MV-4-11 (cell line): Measurements from ENCODE around the gene ABHD13.
"Not testable (repeated sequence)": the region's sequence is repeated elsewhere in the genome, so short reads cannot be mapped to it uniquely, and the experiment has no call there.

Experiments
- DNase-seq: peaks from one replicate; lab custom pipeline; 2025; lab: John Stamatoyannopoulos, UW

Gene ABHD13

GRCh38 chr13:108223687-108224503 lies 5.7 kb downstream of the ABHD13 start:
- no peak for DNase-seq

- peak; percentile 31 for DNase-seq
Observed at GRCh38 chr13:108225440-108225839, 7.2 kb downstream of the ABHD13 start.

GRCh38 chr13:108226184-108226583 lies 8.0 kb downstream of the ABHD13 start:
- no peak for DNase-seq

DNA sequence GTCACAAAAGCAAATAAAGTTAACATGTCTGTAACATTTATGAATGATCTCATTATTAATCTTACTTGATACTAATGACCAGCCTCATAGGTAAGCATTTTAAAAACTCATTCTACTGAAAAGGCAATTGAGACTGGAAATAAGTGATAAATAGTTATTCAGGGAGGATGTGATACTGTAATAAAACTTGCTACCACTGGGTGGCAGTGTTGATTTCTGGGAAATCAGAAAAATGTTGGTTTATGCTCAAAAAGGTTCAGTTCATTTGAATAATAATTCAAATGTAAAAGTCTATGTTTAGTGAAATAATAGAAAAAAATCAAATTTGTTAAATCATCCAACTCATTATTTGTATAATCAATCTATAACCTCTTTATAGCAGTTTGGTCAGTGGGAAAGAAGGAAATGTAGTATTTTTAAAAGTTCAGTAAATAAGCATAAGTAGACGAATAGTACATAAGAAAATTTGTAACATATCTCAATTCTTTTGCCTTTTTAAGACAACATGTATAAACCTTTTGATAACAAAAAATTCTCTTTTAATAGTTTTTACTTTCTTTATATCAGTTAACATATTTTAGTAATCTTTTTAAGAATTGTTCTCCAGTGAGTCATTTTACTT lies 9.6 kb downstream of the ABHD13 start:
- DNase-seq: peak; percentile 37

GRCh38 chr13:108230377-108230776 lies 12.2 kb downstream of the ABHD13 start:
- no peak for DNase-seq

GRCh38 chr13:108249150-108249549 lies 31.0 kb downstream of the ABHD13 start:
- DNase-seq: no peak

GRCh38 chr13:108257248-108257647 lies 39.1 kb downstream of the ABHD13 start:
- DNase-seq: no peak

DNA sequence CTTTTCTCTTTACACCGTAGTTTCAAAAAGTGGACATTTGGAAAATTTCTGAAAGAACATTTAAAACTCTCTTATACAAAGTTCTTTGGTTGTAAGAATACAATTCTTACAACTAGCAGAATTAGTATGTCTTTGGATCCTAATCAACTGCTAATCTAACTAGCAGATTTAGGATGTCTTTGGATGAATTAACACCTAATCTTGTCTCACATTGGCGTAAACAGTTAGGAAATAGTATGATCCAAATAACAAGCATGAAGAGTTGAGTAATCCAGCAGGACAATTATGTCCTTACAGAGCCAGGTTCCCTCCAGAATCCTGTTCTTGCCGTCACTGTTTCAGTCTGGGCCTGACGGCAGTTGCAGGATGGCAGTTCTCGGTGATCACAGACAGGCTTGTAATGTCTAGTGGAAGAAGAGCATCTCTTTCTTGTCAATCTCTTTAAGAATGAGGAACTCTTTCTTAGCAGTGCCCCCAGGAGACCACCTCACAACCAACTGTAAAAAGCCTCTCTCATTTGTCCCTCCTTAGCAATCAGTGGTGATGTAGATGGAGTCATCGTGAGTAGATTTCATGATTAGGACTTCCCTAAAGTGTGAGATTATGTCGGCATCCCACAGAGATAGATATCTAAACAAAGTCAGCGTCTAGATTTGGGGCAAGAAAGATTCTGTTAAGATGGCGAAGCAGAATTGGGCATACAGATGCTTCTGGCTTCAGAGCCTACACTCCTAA lies 45.6 kb downstream of the ABHD13 start:
- DNase-seq: no peak

DNA sequence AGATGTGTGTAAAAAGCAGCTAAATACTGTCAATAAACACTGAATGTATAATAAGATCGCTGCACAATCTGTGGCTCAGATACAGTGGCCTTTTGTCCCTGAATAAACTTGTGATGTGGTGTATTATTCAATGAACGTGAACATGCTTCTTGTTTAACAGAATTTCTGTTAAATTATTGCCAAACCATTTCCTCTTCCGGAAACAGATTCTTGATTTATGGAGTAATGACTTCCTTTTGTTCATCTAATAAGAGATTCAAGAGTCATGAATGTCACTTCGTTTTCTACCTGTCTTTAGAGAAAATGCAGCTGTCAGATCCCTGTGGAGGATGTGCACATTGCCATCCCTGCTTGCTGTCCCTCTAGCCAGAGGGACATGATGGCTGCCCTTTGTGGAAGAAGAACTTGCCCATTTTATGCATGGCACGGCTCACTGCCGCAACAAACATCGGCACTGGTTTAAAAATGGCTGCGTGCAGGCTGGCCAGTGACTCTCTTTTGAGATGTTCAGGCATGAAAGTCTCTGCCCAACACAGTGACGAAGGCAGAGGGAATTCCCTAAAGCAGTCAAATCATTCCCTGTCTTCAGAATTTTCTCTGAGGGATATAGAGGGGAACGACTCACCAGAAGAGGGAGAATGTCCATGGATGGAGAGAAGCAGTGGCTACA lies 48.3 kb downstream of the ABHD13 start:
- DNase-seq: peak; percentile 78

DNA sequence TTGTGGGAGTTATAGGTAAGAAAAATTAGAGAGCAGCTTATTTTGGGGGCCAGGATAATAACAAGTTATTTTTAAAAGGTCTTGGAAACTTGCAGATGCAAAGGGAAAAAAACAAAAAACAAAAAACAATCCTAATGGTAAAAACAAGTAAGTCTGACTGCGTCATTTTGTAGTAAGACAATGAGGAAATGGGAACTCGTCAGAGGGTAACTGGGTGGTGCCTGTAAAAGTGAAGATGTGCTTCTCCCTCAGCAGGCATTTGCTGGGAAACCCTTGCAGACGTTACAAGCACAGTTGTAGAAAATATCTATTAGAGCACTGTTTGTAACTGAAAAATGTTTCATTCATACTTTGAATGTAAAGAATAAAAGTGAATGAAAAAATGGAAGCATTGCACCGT lies 49.2 kb downstream of the ABHD13 start:
- DNase-seq: peak; percentile 64

DNA sequence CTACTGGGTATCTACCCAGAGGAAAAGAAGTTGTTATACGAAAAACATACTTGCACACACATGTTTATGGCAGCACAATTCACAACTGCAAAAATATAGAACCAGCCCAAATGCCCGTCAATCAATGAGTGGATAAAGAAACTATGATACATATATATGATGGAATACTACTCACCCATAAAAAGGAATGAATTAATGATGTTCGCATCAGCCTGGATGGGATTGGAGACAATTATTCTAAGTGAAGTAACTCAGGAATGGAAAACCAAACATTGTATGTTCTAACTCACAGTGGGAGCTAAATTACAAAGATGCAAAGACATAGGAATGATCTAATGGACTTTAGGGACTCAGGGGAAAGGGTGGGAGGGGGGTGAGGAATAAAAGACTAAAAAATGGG lies 49.7 kb downstream of the ABHD13 start:
- DNase-seq: not testable (repeated sequence)

GRCh38 chr13:108268466-108269112 lies 50.4 kb downstream of the ABHD13 start:
- peak; percentile 28 for DNase-seq

GRCh38 chr13:108269601-108270328 lies 51.6 kb downstream of the ABHD13 start, which contains the start of gene TNFSF13B:
Gene TNFSF13B (plus strand): TSS chr13:108269718. CDS start chr13:108269896, 178 bp downstream.
- peak; percentile 98 for DNase-seq

DNA sequence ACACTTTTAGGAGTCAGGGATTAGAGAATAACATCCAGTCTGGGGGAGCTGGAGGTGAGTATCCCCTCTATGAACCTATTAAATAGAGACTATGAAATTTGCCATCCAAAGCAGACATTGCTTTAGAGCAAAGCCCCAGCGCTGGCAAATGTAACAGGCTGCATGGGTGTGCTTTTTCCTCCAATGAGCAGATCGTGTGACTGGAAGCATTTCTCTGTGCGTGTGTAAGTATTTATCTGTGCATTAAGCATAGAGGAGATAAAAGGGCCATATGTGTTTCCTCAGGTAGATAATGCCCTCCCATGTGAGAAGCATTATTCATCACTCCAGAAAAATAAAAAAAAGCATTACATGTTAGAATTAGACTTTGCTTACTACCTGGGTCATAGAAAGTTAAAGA lies 52.2 kb downstream of the ABHD13 start:
- no peak for DNase-seq

DNA sequence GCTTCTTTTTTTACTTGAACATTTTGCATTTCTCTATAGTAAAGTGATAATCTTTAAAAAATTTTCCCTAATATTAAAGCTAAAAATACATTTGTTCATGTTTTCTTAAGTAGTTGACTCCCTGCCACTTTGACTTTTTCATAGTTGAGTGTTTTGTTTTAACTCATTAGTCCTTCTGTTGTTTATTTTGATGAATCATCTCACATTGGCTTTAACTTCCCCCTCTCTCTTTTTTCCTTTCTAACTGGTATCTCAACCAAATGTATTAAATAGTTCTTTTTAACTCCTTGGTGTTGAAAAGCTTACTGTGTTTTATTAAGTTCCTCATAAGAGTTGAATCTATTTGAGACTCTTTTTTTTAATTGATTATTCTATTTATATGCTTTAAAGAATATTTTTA lies 54.1 kb downstream of the ABHD13 start:
- peak; percentile 33 for DNase-seq

GRCh38 chr13:108273429-108274118 lies 55.4 kb downstream of the ABHD13 start:
- no peak for DNase-seq

GRCh38 chr13:108274718-108275117 lies 56.5 kb downstream of the ABHD13 start:
- DNase-seq: no peak

DNA sequence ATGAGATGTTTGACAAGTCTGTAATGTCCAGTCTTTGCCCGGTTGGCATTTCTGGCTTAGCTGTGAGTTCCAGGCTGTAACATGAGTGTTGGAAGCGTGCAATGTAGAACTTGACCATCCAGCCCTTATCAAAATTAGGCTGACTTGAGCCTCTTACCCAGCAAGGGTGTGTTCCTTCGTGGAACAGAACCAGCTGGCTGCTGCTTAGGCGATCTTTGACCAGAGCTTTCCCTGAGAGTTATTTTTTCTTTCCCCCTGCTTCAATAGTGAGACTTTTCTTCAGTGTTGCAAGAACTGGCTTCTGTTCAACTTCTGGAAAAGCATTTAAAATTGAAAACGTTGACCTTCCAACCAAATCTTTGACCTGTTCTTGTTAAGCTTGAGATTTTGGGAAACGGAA lies 57.9 kb downstream of the ABHD13 start:
- no peak for DNase-seq

DNA sequence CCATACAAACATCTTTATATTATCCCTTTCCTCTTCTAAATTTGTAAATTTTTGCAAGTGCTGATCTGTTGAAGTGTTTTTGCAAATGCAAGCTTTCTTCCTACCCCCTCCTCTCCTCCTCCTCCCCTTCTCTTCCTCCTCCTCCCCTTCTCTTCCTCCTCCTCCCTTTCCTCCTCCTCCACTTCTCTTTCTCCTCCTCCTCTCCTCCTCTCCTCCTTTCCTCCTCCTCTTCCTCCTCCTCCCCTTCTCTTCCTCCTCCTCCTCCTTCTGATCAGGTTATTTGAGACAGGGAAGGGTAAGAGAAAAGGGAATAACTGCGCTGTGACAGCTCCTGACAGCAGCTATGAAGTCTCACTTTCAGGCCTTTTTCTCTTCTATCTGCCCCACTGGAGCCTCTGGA lies 60.3 kb downstream of the ABHD13 start:
- DNase-seq: no peak

DNA sequence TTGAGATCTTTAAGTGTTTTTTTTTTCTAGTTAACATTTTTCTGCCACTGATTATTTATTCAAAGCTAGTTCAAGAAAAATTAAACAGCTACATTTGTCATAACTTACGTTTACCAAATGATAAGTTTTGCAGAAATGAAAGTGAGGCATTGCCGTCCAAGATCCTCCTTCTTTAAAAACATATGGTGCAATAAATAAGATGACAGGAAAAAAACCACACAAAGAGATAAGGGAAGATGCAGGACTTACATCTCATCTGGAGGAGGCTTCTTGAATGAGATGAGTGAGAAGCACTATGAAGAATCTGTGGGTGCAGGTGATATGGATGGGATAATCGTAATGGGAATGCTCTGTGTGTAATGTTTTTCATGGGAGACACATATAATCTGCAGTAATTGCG lies 63.7 kb downstream of the ABHD13 start:
- peak; percentile 93 for DNase-seq
